HG03460 (cell line): ENCODE results near the gene OR52E4.

Experiments used
- ATAC-seq: cut with Tn5 transposase; IDR thresholded peaks from one replicate; pipeline ENCODE4 v1.9.1; 2021; ENCODE audit not compliant: unreplicated experiment

The OR52E4 gene

GRCh38 chr11:5928811-5929210, 48.4 kb downstream of the OR52E4 start:
- no peak for ATAC-seq

- ATAC-seq, result no peak
Observed at GRCh38 chr11:5929571-5930368, 49.3 kb downstream of the OR52E4 start.

GRCh38 chr11:5930614-5931013, 50.2 kb downstream of the OR52E4 start:
- ATAC-seq, result no peak

- no peak for ATAC-seq
Observed at GRCh38 chr11:5931061-5931460, 50.6 kb downstream of the OR52E4 start.

GRCh38 chr11:5932671-5933070, 52.2 kb downstream of the OR52E4 start:
- no peak for ATAC-seq

GRCh38 chr11:5933116-5933515, 52.7 kb downstream of the OR52E4 start:
- ATAC-seq, result no peak
